ENCODE data around the gene PRKG1. TPM values are rescaled to one million over a fixed set of nuclear protein-coding genes. Genes with fewer than 3 reads are reported as not detected.

The PRKG1 gene
- total and polyA plus RNA-seq, 4 donors, result 0.46 to 5.1 (median 1.5) TPM

DNA sequence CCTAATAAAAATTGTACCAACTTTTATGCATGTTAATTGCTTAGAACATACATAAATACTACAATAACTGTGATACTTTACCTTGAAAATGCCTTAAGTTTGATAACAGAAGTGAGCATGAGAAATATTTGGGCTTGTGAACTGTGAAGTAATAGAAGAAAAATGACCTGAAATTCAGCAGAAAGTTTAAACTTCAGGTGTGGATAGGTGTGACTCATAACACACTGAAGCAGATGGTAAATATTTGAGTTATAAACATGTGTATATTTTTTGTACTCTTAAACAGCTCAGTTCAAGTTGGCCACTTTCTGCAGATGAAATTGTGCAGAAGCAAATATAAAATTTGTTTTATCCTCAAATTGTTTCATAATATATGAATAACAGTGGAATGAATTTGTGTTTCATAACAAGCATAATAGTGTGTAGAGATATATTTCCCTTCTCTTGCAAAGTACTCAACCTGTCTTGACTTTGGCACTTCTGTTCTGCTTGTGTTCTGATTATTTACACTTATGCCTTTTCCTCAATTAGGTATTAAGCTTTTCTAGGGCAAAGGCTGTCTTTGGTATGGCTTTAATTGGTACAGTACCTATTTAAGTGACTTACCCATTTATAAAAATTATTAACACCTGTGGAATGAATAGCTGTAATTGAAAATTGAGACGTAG lies 122.4 kb downstream of the PRKG1 start (continued):
- TF ChIP-seq, protein P1, sequence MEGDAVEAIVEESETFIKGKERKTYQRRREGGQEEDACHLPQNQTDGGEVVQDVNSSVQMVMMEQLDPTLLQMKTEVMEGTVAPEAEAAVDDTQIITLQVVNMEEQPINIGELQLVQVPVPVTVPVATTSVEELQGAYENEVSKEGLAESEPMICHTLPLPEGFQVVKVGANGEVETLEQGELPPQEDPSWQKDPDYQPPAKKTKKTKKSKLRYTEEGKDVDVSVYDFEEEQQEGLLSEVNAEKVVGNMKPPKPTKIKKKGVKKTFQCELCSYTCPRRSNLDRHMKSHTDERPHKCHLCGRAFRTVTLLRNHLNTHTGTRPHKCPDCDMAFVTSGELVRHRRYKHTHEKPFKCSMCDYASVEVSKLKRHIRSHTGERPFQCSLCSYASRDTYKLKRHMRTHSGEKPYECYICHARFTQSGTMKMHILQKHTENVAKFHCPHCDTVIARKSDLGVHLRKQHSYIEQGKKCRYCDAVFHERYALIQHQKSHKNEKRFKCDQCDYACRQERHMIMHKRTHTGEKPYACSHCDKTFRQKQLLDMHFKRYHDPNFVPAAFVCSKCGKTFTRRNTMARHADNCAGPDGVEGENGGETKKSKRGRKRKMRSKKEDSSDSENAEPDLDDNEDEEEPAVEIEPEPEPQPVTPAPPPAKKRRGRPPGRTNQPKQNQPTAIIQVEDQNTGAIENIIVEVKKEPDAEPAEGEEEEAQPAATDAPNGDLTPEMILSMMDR (IDR thresholded peaks at IDR 0.05; ENCODE audit: low read depth, low read length, missing input control), result no peak
- TF ChIP-seq RAD21 (IDR thresholded peaks at IDR 0.05) (no peak), HNF4A (conservative IDR thresholded peaks at IDR 0.05) (no peak)
- TF ChIP-seq, protein P2, sequence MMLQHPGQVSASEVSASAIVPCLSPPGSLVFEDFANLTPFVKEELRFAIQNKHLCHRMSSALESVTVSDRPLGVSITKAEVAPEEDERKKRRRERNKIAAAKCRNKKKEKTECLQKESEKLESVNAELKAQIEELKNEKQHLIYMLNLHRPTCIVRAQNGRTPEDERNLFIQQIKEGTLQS (IDR thresholded peaks at IDR 0.05), result no peak

DNA sequence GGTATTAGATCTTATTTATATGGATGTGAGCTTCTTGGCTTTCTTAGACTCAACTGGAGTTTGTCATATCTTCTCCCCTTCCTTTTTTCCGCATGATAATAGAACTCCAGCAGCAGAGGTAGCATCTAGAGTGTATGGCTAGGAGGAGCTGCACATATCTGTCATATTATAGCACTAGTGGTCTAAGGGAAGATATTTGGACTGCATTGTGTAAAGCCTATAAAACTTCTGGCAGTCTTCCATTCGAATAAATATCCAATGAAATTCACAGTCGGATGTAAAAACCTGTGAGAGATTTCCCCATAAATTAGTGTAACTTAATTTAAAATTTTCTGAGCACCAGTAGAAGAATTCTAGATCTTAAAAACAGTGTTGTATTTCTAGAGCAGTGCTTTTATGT lies 123.9 kb downstream of the PRKG1 start:
- H3K4me1 ChIP-seq (ENCODE audit: control insufficient read depth in 4 of 4, insufficient read depth in 4 of 4, low read length in 3 of 4), result no peaks in the 10 kb centered on the region
- no peaks in the 10 kb centered on the region for H3K36me3 ChIP-seq (ENCODE audit: control insufficient read depth in 4 of 4, insufficient read depth in 3 of 4, low read depth in 1 of 4, low read length in 3 of 4)
- TF ChIP-seq, protein P3, sequence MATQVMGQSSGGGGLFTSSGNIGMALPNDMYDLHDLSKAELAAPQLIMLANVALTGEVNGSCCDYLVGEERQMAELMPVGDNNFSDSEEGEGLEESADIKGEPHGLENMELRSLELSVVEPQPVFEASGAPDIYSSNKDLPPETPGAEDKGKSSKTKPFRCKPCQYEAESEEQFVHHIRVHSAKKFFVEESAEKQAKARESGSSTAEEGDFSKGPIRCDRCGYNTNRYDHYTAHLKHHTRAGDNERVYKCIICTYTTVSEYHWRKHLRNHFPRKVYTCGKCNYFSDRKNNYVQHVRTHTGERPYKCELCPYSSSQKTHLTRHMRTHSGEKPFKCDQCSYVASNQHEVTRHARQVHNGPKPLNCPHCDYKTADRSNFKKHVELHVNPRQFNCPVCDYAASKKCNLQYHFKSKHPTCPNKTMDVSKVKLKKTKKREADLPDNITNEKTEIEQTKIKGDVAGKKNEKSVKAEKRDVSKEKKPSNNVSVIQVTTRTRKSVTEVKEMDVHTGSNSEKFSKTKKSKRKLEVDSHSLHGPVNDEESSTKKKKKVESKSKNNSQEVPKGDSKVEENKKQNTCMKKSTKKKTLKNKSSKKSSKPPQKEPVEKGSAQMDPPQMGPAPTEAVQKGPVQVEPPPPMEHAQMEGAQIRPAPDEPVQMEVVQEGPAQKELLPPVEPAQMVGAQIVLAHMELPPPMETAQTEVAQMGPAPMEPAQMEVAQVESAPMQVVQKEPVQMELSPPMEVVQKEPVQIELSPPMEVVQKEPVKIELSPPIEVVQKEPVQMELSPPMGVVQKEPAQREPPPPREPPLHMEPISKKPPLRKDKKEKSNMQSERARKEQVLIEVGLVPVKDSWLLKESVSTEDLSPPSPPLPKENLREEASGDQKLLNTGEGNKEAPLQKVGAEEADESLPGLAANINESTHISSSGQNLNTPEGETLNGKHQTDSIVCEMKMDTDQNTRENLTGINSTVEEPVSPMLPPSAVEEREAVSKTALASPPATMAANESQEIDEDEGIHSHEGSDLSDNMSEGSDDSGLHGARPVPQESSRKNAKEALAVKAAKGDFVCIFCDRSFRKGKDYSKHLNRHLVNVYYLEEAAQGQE (IDR thresholded peaks at IDR 0.05), result no peak
- no peak for TF ChIP-seq FOXA2 (IDR thresholded peaks at IDR 0.05)
- no peak for TF ChIP-seq SP1 (IDR thresholded peaks at IDR 0.05)
- TF ChIP-seq EGR1 (IDR thresholded peaks at IDR 0.05; ENCODE audit: low read depth in 2 of 2), result no peak
- TF ChIP-seq, protein P2 (IDR thresholded peaks at IDR 0.05), result no peak
- no peak for TF ChIP-seq HNF4G (IDR thresholded peaks at IDR 0.05)
- no peak for TF ChIP-seq RXRA (IDR thresholded peaks at IDR 0.05)
- TF ChIP-seq, protein P4, sequence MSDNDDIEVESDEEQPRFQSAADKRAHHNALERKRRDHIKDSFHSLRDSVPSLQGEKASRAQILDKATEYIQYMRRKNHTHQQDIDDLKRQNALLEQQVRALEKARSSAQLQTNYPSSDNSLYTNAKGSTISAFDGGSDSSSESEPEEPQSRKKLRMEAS (IDR thresholded peaks at IDR 0.05), result no peak
- no peak for TF ChIP-seq NR2F2 (IDR thresholded peaks at IDR 0.05)
- TF ChIP-seq HNF4A (conservative IDR thresholded peaks at IDR 0.05), result no peak
- TF ChIP-seq FOXA1 (IDR thresholded peaks at IDR 0.05), result no peak
- TF ChIP-seq RAD21 (IDR thresholded peaks at IDR 0.05), result no peak
- TF ChIP-seq JUND (IDR thresholded peaks at IDR 0.05), result no peak
- no peak for TF ChIP-seq GABPA (IDR thresholded peaks at IDR 0.05 in 1 of 2, conservative IDR thresholded peaks at IDR 0.05 in 1 of 2)
- TF ChIP-seq, protein P1 (IDR thresholded peaks at IDR 0.05; ENCODE audit: low read depth, low read length, missing input control), result no peak
- TF ChIP-seq, protein P5, sequence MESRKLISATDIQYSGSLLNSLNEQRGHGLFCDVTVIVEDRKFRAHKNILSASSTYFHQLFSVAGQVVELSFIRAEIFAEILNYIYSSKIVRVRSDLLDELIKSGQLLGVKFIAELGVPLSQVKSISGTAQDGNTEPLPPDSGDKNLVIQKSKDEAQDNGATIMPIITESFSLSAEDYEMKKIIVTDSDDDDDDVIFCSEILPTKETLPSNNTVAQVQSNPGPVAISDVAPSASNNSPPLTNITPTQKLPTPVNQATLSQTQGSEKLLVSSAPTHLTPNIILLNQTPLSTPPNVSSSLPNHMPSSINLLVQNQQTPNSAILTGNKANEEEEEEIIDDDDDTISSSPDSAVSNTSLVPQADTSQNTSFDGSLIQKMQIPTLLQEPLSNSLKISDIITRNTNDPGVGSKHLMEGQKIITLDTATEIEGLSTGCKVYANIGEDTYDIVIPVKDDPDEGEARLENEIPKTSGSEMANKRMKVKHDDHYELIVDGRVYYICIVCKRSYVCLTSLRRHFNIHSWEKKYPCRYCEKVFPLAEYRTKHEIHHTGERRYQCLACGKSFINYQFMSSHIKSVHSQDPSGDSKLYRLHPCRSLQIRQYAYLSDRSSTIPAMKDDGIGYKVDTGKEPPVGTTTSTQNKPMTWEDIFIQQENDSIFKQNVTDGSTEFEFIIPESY (IDR thresholded peaks at IDR 0.05), result no peak
- TF ChIP-seq YY1 (IDR thresholded peaks at IDR 0.05), result no peak
- TF ChIP-seq TAF1 (conservative IDR thresholded peaks at IDR 0.05), result no peak
- H3K9me3 ChIP-seq (ENCODE audit: control insufficient read depth in 4 of 4, low read length in 3 of 4), result no peaks in the 10 kb centered on the region
- H3K27me3 ChIP-seq (ENCODE audit: control insufficient read depth in 4 of 4, insufficient read depth in 4 of 4, low read length in 3 of 4), result peaks cover 0 to 5% (median 0%) of the 10 kb centered on the region in 4 donors
- DNase-seq (ENCODE audit: low spot score), result no peak
- WGBS, result 70% methylated on average over 3 of the region's 3 CpGs
- no peak overlapping the region for H3K9ac ChIP-seq (ENCODE audit: low read depth in 1 of 2, low read length in 2 of 2)
- H3K27ac ChIP-seq (ENCODE audit: low read depth in 1 of 2, low read length in 2 of 2), result no peak overlapping the region
- H3K4me3 ChIP-seq (ENCODE audit: low read depth in 1 of 3, low read length in 3 of 3), result no peak overlapping the region
